Endometrium (tissue), 2 donors: Measurements from ENCODE around the gene ZNF862.

Experiments
- FAIRE-seq: peaks from 2 replicates; lab custom pipeline; 2012; peaks lifted over from hg19 to GRCh38; lab: Jason Lieb, UNC
- donor health status: control.
- donor health status: control.

ZNF862 gene

GRCh38 chr7:149845257-149845980, 7.2 kb downstream of the ZNF862 start:
- FAIRE-seq = no peak

DNA sequence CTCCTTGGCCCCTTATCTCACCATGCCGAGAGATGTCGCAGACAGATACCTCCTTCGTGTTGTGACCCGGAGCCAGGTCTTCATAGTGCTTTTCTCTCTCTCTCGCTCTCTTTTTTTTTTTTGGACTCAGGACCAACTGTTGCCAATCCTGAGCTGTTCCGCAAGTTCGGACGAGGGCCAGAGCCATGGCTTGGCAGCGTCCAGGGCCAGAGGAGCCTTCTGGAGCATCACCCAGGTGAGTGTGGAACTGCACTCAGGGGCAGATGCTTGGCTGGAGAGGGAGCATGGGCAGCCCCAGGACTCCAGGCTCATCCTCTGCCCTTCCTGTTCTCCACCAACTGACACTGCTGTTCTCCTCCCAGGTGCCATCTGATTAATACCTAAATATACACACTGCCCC, 7.8 kb downstream of the ZNF862 start:
- FAIRE-seq = no peak

GRCh38 chr7:149846436-149847046, 8.4 kb downstream of the ZNF862 start:
- FAIRE-seq = no peak

- no peak for FAIRE-seq
These were observed 11.0 kb downstream of the ZNF862 start for GRCh38 chr7:149849174-149849573.

GRCh38 chr7:149850007-149850594, 11.9 kb downstream of the ZNF862 start:
- no peak for FAIRE-seq

DNA sequence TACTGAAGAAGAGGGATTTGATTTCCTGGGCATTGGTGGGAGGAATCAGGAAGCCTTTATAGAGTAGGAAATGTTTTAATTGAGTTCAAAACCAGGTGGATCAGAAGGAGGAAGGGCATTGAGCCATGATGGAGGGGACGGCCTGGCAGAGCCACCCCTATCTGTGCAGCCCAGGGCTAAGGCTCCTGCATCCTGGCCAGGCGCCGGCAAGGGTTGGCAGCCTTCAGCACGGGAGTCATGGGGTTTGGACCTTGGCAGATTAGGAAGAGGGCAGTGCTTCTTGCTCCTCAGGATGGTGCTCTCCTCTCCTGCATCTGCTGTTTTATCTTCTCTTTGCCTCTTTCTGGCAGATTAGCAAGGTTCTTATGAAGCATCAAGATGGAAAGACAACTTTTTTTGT, 12.5 kb downstream of the ZNF862 start:
- FAIRE-seq = no peak

- FAIRE-seq = no peak
These were observed 13.3 kb downstream of the ZNF862 start for GRCh38 chr7:149851449-149851848.

GRCh38 chr7:149853157-149853556, 15.0 kb downstream of the ZNF862 start:
- FAIRE-seq = no peak

- no peak for FAIRE-seq
These were observed 16.6 kb downstream of the ZNF862 start for GRCh38 chr7:149854611-149855360.

- FAIRE-seq = no peak
These were observed 17.5 kb downstream of the ZNF862 start for GRCh38 chr7:149855361-149856305.

DNA sequence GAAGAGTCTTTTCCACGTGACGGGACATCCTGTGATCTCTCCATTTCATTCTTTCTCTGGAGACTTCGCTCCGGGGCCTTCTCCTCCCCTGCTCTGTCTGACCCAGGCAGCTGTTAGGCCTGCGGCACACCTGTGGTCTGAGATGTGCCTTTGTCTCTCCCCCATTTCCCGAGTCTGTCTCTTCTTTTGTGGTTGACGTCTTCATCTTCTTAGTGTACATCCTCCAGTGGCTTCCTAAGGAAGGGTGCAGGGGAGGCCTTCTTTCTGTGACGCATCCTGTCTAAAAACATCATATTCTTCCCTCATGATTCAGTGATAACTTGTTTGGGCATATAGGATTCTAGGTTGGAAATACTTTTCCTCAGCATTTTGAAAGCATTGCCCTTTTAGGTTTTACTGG, 18.4 kb downstream of the ZNF862 start:
- no peak for FAIRE-seq

- FAIRE-seq = no peak
These were observed 21.2 kb downstream of the ZNF862 start for GRCh38 chr7:149859369-149859768.

DNA sequence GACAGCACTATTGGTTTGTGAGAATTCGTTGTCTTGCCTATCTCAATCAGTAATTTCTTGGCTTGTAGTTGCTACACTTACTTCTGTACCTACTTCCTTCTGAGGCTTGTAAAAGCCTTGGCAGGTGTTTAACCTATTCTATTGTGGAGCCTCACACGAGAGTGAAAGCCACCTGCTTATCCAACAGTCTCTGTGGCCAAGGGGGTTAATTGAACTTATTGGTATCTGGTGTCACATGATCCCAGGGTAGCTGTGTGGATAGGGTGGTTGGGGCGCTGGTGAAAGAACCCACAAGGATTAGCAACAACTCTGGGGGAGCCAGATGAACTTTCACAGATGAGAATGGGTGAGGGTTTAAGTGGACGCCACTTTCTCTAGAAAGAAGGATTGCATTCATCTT, 21.7 kb downstream of the ZNF862 start:
- FAIRE-seq = no peak

DNA sequence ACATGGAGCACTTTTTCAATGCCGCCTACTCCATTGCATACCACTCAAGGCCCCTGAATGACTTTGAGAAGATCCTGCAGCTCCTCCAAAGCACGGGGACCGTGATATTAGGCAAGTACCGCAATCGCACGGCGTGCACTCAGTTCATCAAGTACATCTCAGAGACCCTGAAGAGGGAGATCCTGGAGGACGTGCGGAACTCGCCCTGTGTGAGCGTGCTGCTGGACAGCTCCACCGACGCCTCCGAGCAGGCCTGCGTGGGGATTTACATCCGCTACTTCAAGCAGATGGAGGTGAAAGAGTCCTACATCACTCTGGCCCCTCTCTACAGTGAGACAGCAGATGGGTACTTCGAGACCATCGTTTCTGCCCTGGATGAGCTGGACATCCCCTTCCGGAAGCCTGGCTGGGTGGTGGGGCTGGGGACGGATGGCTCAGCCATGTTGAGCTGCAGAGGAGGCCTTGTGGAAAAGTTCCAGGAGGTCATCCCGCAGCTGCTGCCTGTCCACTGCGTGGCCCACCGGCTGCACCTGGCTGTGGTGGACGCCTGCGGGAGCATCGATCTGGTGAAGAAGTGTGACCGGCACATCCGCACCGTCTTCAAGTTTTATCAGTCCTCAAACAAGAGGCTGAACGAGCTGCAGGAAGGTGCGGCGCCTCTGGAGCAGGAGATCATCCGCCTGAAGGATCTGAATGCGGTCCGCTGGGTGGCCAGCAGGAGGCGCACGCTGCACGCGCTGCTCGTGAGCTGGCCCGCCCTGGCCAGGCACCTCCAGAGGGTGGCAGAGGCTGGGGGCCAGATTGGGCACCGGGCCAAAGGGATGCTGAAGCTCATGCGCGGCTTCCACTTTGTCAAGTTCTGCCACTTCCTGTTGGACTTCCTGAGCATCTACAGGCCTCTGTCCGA, 22.9 kb downstream of the ZNF862 start:
- no peak for FAIRE-seq

- FAIRE-seq = no peak
These were observed 23.5 kb downstream of the ZNF862 start for GRCh38 chr7:149861728-149862045.

- no peak for FAIRE-seq
These were observed 24.0 kb downstream of the ZNF862 start for GRCh38 chr7:149862156-149862555.

DNA sequence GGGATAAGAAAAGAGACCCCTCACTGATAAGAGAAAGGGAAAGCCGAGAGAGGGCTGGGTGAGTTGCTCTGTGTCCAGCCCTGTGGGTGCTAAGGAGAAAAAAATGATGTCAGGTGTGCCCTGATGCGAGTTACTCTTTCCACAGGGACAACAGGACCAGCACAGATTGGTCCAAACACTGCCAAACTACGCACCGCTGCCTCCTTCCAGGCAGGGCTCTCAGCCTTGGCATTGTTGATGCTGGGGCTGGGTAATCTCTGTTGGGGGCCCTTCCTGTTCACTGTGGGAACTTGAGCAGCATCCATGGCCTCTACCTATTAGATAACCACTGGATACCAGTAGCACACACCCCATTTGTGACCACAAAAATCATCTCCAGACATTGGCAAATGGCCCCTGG, 25.3 kb downstream of the ZNF862 start:
- no peak for FAIRE-seq

DNA sequence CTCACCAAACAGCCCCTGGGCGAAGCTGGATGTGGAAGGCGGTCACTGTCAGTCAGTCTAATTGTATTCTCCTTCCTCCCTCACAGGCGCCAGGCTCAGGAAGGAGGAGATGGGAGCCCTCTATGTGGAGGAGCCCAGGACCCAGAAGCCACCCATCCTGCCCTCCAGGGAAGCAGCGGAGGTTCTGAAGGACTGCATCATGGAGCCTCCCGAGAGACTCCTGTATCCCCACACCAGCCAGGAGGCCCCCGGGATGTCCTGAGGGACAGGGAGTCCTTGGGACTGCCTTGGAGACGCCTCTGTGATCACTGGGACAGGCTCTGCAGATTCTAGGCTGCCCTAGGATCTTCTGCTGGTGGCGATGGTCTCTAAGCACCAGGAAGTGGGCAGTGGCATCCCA, 25.8 kb downstream of the ZNF862 start:
- FAIRE-seq = no peak

DNA sequence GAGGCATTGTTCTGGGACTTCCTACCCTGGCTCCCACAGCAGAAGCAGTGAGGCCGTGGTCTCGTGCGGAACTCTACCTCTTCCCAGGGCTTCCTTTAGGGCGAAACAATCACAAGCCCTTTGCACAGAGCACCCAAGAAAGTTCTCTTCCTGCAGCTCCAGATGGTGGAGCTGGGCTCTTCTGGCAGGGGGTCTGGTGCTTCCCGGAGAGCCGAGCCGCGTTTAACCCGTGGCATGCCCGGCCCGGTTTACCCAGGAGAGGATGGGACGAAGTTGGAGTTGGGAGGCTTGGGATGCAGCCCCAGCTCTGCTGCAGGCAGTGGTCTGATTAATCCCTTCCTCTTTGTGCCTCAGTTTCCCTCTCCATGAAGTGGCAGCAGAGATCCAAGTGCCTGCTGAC, 26.6 kb downstream of the ZNF862 start:
- FAIRE-seq = no peak

DNA sequence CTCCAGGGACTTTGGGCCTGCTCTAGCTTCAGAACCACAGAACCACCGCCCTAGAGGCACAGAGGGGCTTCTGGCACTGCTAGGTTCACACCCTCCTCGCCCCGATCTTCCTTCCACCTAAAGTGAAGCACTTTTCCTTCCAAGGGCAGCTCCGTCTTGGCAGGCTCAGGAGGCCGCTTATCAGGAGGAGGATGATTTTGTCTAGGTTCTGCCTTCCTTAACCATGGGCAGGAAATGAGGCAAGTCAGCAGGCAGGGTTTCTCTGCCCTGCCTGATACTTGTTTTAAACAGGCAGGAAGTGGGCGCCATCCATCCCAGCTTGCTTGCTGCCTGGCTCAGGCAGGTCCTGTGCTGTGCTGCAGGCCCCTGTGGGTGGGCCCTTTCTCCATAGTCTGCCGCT, 27.3 kb downstream of the ZNF862 start:
- FAIRE-seq = no peak
